ENCODE results near the gene PTPN20.

- TF ChIP-seq GATA1 (IDR thresholded peaks at IDR 0.05; ENCODE audit: low read depth, low read length), result no peak
- no peak for TF ChIP-seq POLR2A (IDR thresholded peaks at IDR 0.05; ENCODE audit: low read length)
These were observed 131.8 kb downstream of the PTPN20 start for GRCh38 chr10:47042780-47043750.

All from erythroblast (primary cell).